Activated naive CD4-positive, alpha-beta T cell treated with anti-CD3 and anti-CD28 coated beads, Interleukin-2, amount 50 U/mL, for 16 hours (primary cell): ENCODE measurements around the gene BATF.

Experiments used
- DNase-seq: peaks from one replicate; pipeline ENCODE4 v3.0.0-alpha.2; 2020

BATF gene

GRCh38 chr14:75563931-75564330 is 41.7 kb downstream of the BATF start:
- no peak for DNase-seq

GRCh38 chr14:75565056-75565455 is 42.8 kb downstream of the BATF start:
- DNase-seq = no peak

- peak; percentile 90 for DNase-seq
These were observed 44.1 kb downstream of the BATF start for GRCh38 chr14:75566321-75566720.

- DNase-seq = peak; percentile 34
These were observed 44.5 kb downstream of the BATF start for GRCh38 chr14:75566752-75567151.

GRCh38 chr14:75568140-75568539 is 45.9 kb downstream of the BATF start:
- no peak for DNase-seq

- peak; percentile 61 for DNase-seq
These were observed 46.5 kb downstream of the BATF start for GRCh38 chr14:75568791-75569190.

- DNase-seq = no peak
These were observed 48.5 kb downstream of the BATF start for GRCh38 chr14:75570797-75571196.

GRCh38 chr14:75572104-75572503 is 49.8 kb downstream of the BATF start:
- no peak for DNase-seq

GRCh38 chr14:75577090-75577489 is 54.8 kb downstream of the BATF start:
- no peak for DNase-seq

GRCh38 chr14:75577729-75578101 is 55.4 kb downstream of the BATF start:
- peak; percentile 72 for DNase-seq

- peak; percentile 66 for DNase-seq
These were observed 56.0 kb downstream of the BATF start, which contains the start of gene FLVCR2 for GRCh38 chr14:75578102-75578785. Gene FLVCR2, plus strand, starts transcription at chr14:75578620. Its CDS starts 353 bp downstream, at chr14:75578973.

GRCh38 chr14:75578786-75579337 is 56.6 kb downstream of the BATF start:
- no peak for DNase-seq

- no peak for DNase-seq
These were observed 57.1 kb downstream of the BATF start for GRCh38 chr14:75579338-75579864.

- DNase-seq = no peak
These were observed 57.6 kb downstream of the BATF start for GRCh38 chr14:75579882-75580281.

GRCh38 chr14:75587388-75587787 is 65.1 kb downstream of the BATF start:
- DNase-seq = no peak

GRCh38 chr14:75589931-75590330 is 67.7 kb downstream of the BATF start:
- no peak for DNase-seq

GRCh38 chr14:75591331-75591946 is 69.2 kb downstream of the BATF start:
- DNase-seq = no peak

GRCh38 chr14:75591987-75592575 is 69.8 kb downstream of the BATF start:
- no peak for DNase-seq

- no peak for DNase-seq
These were observed 73.0 kb downstream of the BATF start for GRCh38 chr14:75595226-75595625.
